Heart left ventricle (tissue), 13 donors: ENCODE measurements around the gene PCLO.

Experiments used
- POLR2A ChIP-seq, 2 donors: fragments of 450-650 bp; IDR thresholded peaks; one replicate each; pipeline ENCODE4 v1.6.1; 2017; ENCODE audit warnings: antibody characterized with exemption in 2 of 2, mild to moderate bottlenecking in 2 of 2, moderate library complexity in 2 of 2
- TF ChIP-seq, protein P1 (sequence below), 12 donors: fragments of 200-600 bp; sonication (generic) in 4 of 12; IDR thresholded peaks; one replicate each; pipeline versions ENCODE4 v1.5.0 to v1.8.0; 2018 to 2022; ENCODE audit warnings: antibody characterized with exemption in 12 of 12, mild to moderate bottlenecking in 5 of 12
- donor health status: ischemic (EF 13 %, LVEDD 7.1; RV severe dilation, severe dysfunction).
- donor health status: DM: no; HTN: yes; CAD: no.
- donor health status: DM: no; HTN: no; CAD: no.
- donor health status: ischemic (EF 25% LVEDD 6.9; RV normal size, moderate dysfunction).
- donor health status: ischemic (EF 25% LVEDD 5.7; RV mildly dilated, moderate dysfunction).
- donor health status: ischemic (EF 35%, LVEDD 5.7; RV mildly dilated, moderate dysfunction).
- donor health status: nonischemic (EF 11% LVEDD 7.7; RV severe dilation, severe dysfunction).
- donor health status: DM: yes; HTN: yes; CAD: no.
- donor health status: PGD.
- donor health status: ischemic (EF 29% LVEDD 5.4; RV normal size, mild dysfunction).
- donor health status: nonischemic (EF 23%, LVEDD 6.1; RV moderate dilation, normal function).

DNA sequence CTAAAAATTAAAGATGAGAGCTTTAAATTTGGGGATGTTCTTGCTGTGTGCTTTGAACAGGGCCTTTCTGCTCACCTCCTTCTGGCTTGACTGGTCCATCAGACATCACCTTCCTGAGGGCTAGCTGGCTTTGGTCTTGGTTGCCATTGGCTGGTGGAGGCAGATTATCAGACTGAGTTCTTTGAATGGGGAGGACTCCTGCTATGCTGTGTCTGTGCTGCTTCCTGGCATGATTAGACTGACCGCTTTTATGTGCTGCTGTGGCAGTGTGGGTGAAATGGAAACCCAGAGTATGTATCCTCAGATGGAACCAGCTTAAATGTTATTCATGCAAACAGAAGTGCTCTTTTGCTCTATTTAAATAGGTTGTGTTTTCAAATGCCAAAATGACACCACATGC is 341.6 kb downstream of the PCLO start:
- TF ChIP-seq, protein P1, sequence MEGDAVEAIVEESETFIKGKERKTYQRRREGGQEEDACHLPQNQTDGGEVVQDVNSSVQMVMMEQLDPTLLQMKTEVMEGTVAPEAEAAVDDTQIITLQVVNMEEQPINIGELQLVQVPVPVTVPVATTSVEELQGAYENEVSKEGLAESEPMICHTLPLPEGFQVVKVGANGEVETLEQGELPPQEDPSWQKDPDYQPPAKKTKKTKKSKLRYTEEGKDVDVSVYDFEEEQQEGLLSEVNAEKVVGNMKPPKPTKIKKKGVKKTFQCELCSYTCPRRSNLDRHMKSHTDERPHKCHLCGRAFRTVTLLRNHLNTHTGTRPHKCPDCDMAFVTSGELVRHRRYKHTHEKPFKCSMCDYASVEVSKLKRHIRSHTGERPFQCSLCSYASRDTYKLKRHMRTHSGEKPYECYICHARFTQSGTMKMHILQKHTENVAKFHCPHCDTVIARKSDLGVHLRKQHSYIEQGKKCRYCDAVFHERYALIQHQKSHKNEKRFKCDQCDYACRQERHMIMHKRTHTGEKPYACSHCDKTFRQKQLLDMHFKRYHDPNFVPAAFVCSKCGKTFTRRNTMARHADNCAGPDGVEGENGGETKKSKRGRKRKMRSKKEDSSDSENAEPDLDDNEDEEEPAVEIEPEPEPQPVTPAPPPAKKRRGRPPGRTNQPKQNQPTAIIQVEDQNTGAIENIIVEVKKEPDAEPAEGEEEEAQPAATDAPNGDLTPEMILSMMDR (IDR thresholded peaks at IDR 0.05): no peak
- no peak for TF ChIP-seq POLR2A (IDR thresholded peaks at IDR 0.05)
